Measurements from ENCODE around the gene MC3R. TPM values are rescaled to one million over a fixed set of nuclear protein-coding genes. Genes with fewer than 3 reads are reported as not detected.

Gene MC3R
- total and polyA plus RNA-seq, 2 donors (not counting 1 experiment from before 2014, with no cell fraction given), result not detected

DNA sequence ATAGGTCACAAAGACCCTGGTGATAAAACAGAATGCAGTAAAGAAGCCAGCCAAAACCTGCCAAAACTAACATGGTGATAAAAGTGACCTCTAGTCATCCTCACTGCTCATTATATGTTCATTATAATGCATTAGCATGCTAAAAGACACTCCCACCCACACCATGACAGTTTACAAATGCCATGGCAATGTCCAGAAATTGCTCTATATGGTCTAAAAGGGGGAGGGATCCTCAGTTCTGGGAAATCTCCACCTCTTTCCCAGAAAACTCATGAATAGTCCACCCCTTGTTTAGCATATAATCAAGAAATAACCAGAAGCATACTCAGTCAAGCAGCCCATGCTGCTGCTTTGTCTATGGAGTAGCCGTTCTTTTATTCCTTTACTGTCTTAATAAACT, 40.4 kb upstream of the MC3R start:
- no peak overlapping the region for H3K4me3 Mint-ChIP-seq
- no peak overlapping the region for H3K4me2 ChIP-seq (replicated peaks; ENCODE audit: low read depth, low read length, poor library complexity, severe bottlenecking)
- H3K79me2 ChIP-seq (ENCODE audit: control insufficient read depth, insufficient read depth, low read length), result no peaks in the 10 kb centered on the region
- ChIA-PET CTCF (no interaction called here), POLR2A (no interaction called here)
- WGBS (ENCODE audit: insufficient coverage), result 100% methylated on average over 1 of the region's 1 CpG
- no peaks in the 10 kb centered on the region for H3K4me1 Mint-ChIP-seq
- peaks cover 0 to 8% (median 0%) of the 10 kb centered on the region in 3 donors for H3K9me3 ChIP-seq (ENCODE audit: control extremely low read depth in 1 of 3, control insufficient read depth in 2 of 3, insufficient read depth in 1 of 3, low read length in 2 of 3)
- DNase-seq, result no peak
- no peak overlapping the region for H2AFZ ChIP-seq (ENCODE audit: insufficient read depth, low read depth, low read length, poor library complexity, severe bottlenecking)
- no peaks in the 10 kb centered on the region for H3K27me3 ChIP-seq (replicated peaks in 1 of 4; ENCODE audit: control extremely low read depth in 1 of 4, control insufficient read depth in 3 of 4, insufficient read depth in 4 of 4, low read length in 3 of 4)
- TF ChIP-seq EZH2 (IDR thresholded peaks at IDR 0.05; ENCODE audit: borderline replicate concordance, insufficient read depth, low read depth, low read length, poor library complexity, severe bottlenecking), result no peak
- TF ChIP-seq, protein P1, sequence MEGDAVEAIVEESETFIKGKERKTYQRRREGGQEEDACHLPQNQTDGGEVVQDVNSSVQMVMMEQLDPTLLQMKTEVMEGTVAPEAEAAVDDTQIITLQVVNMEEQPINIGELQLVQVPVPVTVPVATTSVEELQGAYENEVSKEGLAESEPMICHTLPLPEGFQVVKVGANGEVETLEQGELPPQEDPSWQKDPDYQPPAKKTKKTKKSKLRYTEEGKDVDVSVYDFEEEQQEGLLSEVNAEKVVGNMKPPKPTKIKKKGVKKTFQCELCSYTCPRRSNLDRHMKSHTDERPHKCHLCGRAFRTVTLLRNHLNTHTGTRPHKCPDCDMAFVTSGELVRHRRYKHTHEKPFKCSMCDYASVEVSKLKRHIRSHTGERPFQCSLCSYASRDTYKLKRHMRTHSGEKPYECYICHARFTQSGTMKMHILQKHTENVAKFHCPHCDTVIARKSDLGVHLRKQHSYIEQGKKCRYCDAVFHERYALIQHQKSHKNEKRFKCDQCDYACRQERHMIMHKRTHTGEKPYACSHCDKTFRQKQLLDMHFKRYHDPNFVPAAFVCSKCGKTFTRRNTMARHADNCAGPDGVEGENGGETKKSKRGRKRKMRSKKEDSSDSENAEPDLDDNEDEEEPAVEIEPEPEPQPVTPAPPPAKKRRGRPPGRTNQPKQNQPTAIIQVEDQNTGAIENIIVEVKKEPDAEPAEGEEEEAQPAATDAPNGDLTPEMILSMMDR (IDR thresholded peaks at IDR 0.05), result no peak
- H3K27ac Mint-ChIP-seq, result no peak overlapping the region
- H3K36me3 ChIP-seq (replicated peaks in 1 of 2; ENCODE audit: control extremely low read depth in 1 of 2, control insufficient read depth in 1 of 2, extremely low read depth in 1 of 2, insufficient read depth in 2 of 2, low read length in 1 of 2), result no peaks in the 10 kb centered on the region
- no peaks in the 10 kb centered on the region for H3K9me3 Mint-ChIP-seq (ENCODE audit: insufficient read depth)
- intact Hi-C loops (cut with micrococcal nuclease), result no loop called here
- H3K4me1 ChIP-seq (ENCODE audit: control insufficient read depth in 2 of 2, insufficient read depth in 2 of 2, low read length in 2 of 2), result no peaks in the 10 kb centered on the region
- ATAC-seq (ENCODE audit: low read depth), result no peak
- no peak overlapping the region for H3K4me3 ChIP-seq (ENCODE audit: control extremely low read depth in 1 of 5, extremely low read depth in 1 of 5, insufficient read depth in 1 of 5, low read depth in 2 of 5, low read length in 4 of 5)
- no peaks in the 10 kb centered on the region for H3K27me3 Mint-ChIP-seq
- H3K27ac ChIP-seq (ENCODE audit: low read length in 2 of 2), result no peak overlapping the region
- H4K20me1 ChIP-seq (ENCODE audit: control insufficient read depth, insufficient read depth, low read length, poor library complexity, severe bottlenecking), result no peaks in the 10 kb centered on the region
- H3K9ac ChIP-seq (ENCODE audit: low read length), result no peak overlapping the region

DNA sequence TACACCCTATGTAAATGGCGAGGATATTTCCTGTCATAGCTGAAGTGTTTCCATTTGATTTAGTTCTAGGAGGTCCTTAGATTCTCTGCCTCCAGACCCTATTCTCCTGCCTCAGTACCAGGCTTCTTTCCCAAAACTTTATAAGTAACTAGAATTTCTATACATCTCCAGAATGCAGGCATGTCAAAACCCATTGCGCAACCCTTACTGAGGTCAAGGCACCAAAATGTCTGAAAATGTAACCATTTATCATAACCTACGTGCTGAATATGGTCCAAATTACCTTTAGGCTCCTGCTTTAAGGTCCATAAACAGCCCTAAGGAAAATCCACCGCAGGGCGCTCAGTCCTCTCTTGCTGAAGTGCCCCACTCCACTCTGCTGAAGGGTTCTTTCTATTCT, 37.5 kb upstream of the MC3R start:
- Histone ChIP-seq H4K20me1 (ENCODE audit: control insufficient read depth, insufficient read depth, low read length, poor library complexity, severe bottlenecking) (no peaks in the 10 kb centered on the region), H3K4me3 (ENCODE audit: control extremely low read depth in 1 of 5, extremely low read depth in 1 of 5, insufficient read depth in 1 of 5, low read depth in 2 of 5, low read length in 4 of 5) (no peak overlapping the region), H3K4me2 (replicated peaks; ENCODE audit: low read depth, low read length, poor library complexity, severe bottlenecking) (no peak overlapping the region), H3K27me3 (replicated peaks in 1 of 4; ENCODE audit: control extremely low read depth in 1 of 4, control insufficient read depth in 3 of 4, insufficient read depth in 4 of 4, low read length in 3 of 4) (no peaks in the 10 kb centered on the region), H3K4me1 (ENCODE audit: control insufficient read depth in 2 of 2, insufficient read depth in 2 of 2, low read length in 2 of 2) (no peaks in the 10 kb centered on the region), H3K36me3 (replicated peaks in 1 of 2; ENCODE audit: control extremely low read depth in 1 of 2, control insufficient read depth in 1 of 2, extremely low read depth in 1 of 2, insufficient read depth in 2 of 2, low read length in 1 of 2) (no peaks in the 10 kb centered on the region), H3K27ac (ENCODE audit: low read length in 2 of 2) (no peak overlapping the region), H3K9me3 (ENCODE audit: control extremely low read depth in 1 of 3, control insufficient read depth in 2 of 3, insufficient read depth in 1 of 3, low read length in 2 of 3) (peaks cover 0 to 3% (median 0%) of the 10 kb centered on the region in 3 donors), H3K79me2 (ENCODE audit: control insufficient read depth, insufficient read depth, low read length) (no peaks in the 10 kb centered on the region), H3K9ac (ENCODE audit: low read length) (no peak overlapping the region), H2AFZ (ENCODE audit: insufficient read depth, low read depth, low read length, poor library complexity, severe bottlenecking) (no peak overlapping the region)
- TF ChIP-seq, protein P1 (IDR thresholded peaks at IDR 0.05), result no peak
- no peak for TF ChIP-seq EZH2 (IDR thresholded peaks at IDR 0.05; ENCODE audit: borderline replicate concordance, insufficient read depth, low read depth, low read length, poor library complexity, severe bottlenecking)
- POLR2A ChIA-PET, result no interaction called here
- no peaks in the 10 kb centered on the region for H3K27me3 Mint-ChIP-seq
- CTCF ChIA-PET, result no interaction called here
- no peaks in the 10 kb centered on the region for H3K9me3 Mint-ChIP-seq (ENCODE audit: insufficient read depth)
- no peak overlapping the region for H3K27ac Mint-ChIP-seq
- intact Hi-C loops (cut with micrococcal nuclease), result no loop called here
- 71% methylated on average over 4 of the region's 5 CpGs for WGBS (ENCODE audit: insufficient coverage)
- DNase-seq (no peak), ATAC-seq (ENCODE audit: low read depth) (no peak)
- no peaks in the 10 kb centered on the region for H3K4me1 Mint-ChIP-seq
- H3K4me3 Mint-ChIP-seq, result no peak overlapping the region
